ENCODE results near the gene NCKAP5.

The NCKAP5 gene

DNA sequence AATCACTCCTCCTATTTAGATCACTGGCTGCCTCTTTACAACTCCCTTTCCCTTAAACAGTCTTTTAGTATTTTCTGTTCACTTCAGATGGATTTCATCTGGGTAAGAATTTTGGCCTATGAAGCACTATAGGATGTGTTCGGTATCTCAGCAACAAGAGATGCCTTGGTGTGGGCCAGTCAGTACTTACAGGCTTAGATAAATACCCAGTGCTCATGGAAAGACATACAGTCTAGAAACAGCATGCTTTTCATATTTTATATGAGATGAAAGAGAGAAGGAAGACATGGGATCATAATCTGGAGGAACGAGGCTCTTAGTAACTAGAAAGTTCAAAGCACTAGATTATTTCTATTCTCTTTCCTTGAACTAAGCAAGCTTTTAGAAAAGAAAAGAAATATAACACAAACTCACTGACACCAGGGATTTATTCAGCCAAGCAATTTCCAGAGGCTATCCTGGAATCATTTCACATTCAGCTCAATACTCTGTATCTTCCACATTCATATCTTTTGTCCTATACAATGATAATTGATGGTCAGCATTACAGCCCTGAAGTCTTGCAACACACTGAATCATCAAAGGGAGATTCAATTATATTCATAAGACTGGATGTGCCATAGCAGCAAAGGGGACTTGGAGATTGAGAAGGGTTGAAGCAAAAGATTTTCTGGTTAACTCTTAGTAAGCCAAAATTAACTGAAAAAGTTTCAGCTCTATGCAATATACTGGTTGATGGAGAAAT is 489.4 kb downstream of the NCKAP5 start:
- H3K27me3 ChIP-seq (ENCODE audit: insufficient read depth, poor library complexity, severe bottlenecking), result no peaks in the 10 kb centered on the region
- H3K27ac ChIP-seq (replicated peaks), result no peak overlapping the region
- H3K4me3 ChIP-seq (replicated peaks; ENCODE audit: insufficient read depth, low read length), result no peak overlapping the region
- TF ChIP-seq GABPA (IDR thresholded peaks at IDR 0.05; ENCODE audit: low read depth) (no peak), SPI1 (IDR thresholded peaks at IDR 0.05; ENCODE audit: borderline replicate concordance, low read depth) (no peak), POLR2AphosphoS5 (IDR thresholded peaks at IDR 0.05; ENCODE audit: low read depth) (no peak)
- TF ChIP-seq, protein P1, sequence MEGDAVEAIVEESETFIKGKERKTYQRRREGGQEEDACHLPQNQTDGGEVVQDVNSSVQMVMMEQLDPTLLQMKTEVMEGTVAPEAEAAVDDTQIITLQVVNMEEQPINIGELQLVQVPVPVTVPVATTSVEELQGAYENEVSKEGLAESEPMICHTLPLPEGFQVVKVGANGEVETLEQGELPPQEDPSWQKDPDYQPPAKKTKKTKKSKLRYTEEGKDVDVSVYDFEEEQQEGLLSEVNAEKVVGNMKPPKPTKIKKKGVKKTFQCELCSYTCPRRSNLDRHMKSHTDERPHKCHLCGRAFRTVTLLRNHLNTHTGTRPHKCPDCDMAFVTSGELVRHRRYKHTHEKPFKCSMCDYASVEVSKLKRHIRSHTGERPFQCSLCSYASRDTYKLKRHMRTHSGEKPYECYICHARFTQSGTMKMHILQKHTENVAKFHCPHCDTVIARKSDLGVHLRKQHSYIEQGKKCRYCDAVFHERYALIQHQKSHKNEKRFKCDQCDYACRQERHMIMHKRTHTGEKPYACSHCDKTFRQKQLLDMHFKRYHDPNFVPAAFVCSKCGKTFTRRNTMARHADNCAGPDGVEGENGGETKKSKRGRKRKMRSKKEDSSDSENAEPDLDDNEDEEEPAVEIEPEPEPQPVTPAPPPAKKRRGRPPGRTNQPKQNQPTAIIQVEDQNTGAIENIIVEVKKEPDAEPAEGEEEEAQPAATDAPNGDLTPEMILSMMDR (IDR thresholded peaks at IDR 0.05; ENCODE audit: insufficient read depth, low read length), result no peak
- TF ChIP-seq, protein P2, sequence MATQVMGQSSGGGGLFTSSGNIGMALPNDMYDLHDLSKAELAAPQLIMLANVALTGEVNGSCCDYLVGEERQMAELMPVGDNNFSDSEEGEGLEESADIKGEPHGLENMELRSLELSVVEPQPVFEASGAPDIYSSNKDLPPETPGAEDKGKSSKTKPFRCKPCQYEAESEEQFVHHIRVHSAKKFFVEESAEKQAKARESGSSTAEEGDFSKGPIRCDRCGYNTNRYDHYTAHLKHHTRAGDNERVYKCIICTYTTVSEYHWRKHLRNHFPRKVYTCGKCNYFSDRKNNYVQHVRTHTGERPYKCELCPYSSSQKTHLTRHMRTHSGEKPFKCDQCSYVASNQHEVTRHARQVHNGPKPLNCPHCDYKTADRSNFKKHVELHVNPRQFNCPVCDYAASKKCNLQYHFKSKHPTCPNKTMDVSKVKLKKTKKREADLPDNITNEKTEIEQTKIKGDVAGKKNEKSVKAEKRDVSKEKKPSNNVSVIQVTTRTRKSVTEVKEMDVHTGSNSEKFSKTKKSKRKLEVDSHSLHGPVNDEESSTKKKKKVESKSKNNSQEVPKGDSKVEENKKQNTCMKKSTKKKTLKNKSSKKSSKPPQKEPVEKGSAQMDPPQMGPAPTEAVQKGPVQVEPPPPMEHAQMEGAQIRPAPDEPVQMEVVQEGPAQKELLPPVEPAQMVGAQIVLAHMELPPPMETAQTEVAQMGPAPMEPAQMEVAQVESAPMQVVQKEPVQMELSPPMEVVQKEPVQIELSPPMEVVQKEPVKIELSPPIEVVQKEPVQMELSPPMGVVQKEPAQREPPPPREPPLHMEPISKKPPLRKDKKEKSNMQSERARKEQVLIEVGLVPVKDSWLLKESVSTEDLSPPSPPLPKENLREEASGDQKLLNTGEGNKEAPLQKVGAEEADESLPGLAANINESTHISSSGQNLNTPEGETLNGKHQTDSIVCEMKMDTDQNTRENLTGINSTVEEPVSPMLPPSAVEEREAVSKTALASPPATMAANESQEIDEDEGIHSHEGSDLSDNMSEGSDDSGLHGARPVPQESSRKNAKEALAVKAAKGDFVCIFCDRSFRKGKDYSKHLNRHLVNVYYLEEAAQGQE (IDR thresholded peaks at IDR 0.05; ENCODE audit: insufficient replicate concordance, low read depth), result no peak
- DNase-seq (ENCODE audit: low read depth in 1 of 2, low spot score in 1 of 2), result no peak

DNA sequence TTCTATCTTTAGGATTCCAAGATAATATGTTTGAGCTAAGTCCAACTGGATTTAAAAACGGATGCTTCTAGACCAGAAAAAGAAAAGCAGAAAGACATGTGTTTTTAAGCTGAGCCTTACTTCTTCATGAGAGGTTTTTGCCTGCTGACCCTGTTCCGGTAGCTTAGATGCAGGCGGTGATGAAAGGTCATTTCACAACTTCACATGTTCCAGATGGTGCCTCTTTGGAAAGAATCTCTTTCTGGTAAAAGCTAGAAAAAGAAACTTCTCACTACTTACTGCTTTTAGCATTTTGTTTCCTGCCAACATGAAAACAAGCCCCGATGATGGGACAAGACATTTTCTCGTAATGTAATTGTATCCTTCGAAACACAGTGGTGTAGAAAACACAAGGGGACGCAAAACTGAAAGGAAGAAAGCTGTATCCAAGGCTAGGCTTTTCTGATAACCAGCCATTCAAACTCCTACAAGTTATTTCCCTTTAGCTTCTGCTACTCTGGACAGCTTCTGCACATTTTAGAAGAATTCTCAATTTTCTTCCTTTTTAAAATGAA is 490.9 kb downstream of the NCKAP5 start:
- H3K27me3 ChIP-seq (ENCODE audit: insufficient read depth, poor library complexity, severe bottlenecking), result no peaks in the 10 kb centered on the region
- H3K4me3 ChIP-seq (replicated peaks; ENCODE audit: insufficient read depth, low read length), result no peak overlapping the region
- no peak overlapping the region for H3K27ac ChIP-seq (replicated peaks)
- DNase-seq (ENCODE audit: low read depth in 1 of 2, low spot score in 1 of 2), result no peak
- no peak for TF ChIP-seq SPI1 (IDR thresholded peaks at IDR 0.05; ENCODE audit: borderline replicate concordance, low read depth)
- TF ChIP-seq, protein P2 (IDR thresholded peaks at IDR 0.05; ENCODE audit: insufficient replicate concordance, low read depth), result no peak
- TF ChIP-seq GABPA (IDR thresholded peaks at IDR 0.05; ENCODE audit: low read depth), result no peak
- TF ChIP-seq, protein P1 (IDR thresholded peaks at IDR 0.05; ENCODE audit: insufficient read depth, low read length), result no peak
- no peak for TF ChIP-seq POLR2AphosphoS5 (IDR thresholded peaks at IDR 0.05; ENCODE audit: low read depth)

DNA sequence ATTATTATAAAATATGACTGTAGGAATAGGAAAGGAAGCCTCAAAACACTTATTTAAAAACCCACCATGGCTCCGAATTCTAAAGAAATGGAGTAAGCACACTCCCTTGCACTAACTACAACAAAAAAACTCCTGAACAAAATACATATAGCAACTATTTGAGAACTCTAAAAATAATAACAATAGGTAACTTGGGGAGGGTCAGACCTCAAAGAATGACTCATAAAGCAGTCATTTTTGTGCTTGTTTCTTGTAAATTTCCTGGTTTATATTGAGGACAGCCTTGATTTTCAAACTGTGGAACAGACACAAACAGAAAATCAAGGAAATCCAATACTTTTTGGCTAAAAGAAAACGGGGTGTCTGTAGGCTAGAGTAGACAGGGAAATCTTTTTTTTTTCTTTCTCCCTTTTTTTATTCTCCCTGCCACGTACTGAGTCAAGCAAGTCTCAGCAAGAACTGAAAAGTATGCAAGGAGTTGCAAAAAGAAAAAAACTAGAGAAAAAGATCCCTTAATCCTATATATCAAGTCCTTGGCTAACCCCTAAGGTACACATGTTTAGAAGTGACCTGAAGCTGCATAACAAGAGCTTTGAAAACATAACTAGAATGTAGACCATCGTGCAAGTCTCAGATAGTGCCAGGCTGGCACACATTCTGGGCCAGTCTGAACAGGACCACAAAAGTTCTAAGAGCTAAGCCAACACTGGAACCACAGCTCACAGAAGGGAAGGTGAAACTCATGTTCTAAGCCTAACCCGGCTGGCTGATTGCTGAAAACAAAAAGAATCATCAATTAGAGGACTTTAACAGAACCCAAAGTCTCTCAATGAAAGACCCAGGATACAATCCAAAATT is 495.2 kb downstream of the NCKAP5 start:
- no peak for DNase-seq (ENCODE audit: low read depth in 1 of 2, low spot score in 1 of 2)
- Histone ChIP-seq H3K4me3 (replicated peaks; ENCODE audit: insufficient read depth, low read length) (no peak overlapping the region), H3K27ac (replicated peaks) (no peak overlapping the region), H3K27me3 (ENCODE audit: insufficient read depth, poor library complexity, severe bottlenecking) (no peaks in the 10 kb centered on the region)
- TF ChIP-seq POLR2AphosphoS5 (IDR thresholded peaks at IDR 0.05; ENCODE audit: low read depth), result no peak
- TF ChIP-seq, protein P2 (IDR thresholded peaks at IDR 0.05; ENCODE audit: insufficient replicate concordance, low read depth), result no peak
- TF ChIP-seq, protein P1 (IDR thresholded peaks at IDR 0.05; ENCODE audit: insufficient read depth, low read length), result no peak
- TF ChIP-seq GABPA (IDR thresholded peaks at IDR 0.05; ENCODE audit: low read depth), result no peak
- no peak for TF ChIP-seq SPI1 (IDR thresholded peaks at IDR 0.05; ENCODE audit: borderline replicate concordance, low read depth)

Measured in HL-60 (cell line).